ENCODE measurements around the gene TMEM39A.

Gene TMEM39A

DNA sequence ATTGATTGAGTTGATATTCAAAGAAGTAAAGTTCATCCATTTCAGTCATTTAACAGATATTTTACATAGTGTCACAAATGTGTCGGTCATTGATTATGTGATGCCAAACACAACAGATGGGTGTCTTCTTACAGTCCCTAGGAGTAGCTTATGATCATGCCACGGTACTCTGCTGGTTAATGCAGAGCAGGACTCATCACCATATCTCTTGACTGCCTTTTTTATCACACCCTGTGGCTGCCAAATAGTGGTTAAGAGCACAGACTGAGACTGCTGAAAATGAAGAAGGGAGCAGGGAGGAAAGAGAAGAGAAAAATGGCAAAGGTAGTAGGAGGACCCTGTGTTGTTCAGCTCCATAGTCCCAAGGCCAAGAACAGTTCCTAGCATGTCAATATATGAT is 22.1 kb upstream of the TMEM39A start:
- no peak overlapping the region for H3K27ac ChIP-seq
- TF ChIP-seq ZFX (IDR thresholded peaks at IDR 0.05; ENCODE audit: borderline replicate concordance) = no peak
- TF ChIP-seq, protein P1, sequence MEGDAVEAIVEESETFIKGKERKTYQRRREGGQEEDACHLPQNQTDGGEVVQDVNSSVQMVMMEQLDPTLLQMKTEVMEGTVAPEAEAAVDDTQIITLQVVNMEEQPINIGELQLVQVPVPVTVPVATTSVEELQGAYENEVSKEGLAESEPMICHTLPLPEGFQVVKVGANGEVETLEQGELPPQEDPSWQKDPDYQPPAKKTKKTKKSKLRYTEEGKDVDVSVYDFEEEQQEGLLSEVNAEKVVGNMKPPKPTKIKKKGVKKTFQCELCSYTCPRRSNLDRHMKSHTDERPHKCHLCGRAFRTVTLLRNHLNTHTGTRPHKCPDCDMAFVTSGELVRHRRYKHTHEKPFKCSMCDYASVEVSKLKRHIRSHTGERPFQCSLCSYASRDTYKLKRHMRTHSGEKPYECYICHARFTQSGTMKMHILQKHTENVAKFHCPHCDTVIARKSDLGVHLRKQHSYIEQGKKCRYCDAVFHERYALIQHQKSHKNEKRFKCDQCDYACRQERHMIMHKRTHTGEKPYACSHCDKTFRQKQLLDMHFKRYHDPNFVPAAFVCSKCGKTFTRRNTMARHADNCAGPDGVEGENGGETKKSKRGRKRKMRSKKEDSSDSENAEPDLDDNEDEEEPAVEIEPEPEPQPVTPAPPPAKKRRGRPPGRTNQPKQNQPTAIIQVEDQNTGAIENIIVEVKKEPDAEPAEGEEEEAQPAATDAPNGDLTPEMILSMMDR (IDR thresholded peaks at IDR 0.05) = no peak

DNA sequence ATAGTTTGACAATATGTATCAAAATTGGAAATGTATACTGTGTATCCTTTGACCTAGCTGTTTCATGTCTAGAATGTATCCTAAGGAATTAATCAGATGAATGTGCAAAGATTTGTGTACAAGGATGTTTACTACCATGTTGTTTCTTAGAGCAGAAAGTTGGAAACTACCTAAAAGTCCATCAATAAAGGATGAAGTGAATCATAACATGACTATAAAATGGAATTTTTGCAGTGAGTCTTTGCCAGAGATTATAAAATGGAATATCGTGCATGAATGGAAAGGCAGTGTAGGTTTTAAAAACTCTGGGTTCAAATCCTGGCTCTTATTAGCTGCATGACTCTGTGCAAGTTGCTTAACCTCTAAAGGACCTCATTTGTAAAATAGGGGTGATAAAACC is 19.7 kb upstream of the TMEM39A start:
- H3K27ac ChIP-seq = no peak overlapping the region
- TF ChIP-seq, protein P1 (IDR thresholded peaks at IDR 0.05) = no peak
- TF ChIP-seq ZFX (IDR thresholded peaks at IDR 0.05; ENCODE audit: borderline replicate concordance) = no peak

DNA sequence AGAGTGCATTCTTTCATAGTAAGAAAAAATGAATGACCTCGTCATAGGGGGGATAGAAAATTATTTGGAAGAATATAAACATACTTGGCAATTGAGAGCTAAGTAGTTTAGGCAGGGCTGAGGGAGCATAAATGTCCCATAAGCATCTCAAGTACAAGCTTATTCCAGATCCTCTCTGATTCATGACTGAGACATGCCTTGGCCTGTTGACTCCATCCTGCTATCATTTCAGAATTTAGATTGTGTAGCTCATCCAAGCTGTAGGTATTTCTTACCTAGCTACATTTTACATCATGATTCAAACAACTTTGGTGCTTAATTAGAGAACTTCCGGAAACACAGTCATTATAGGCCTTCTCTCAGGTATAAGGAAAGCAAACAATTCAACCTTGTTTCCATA is 17.7 kb upstream of the TMEM39A start:
- TF ChIP-seq, protein P1 (IDR thresholded peaks at IDR 0.05) = no peak
- no peak for TF ChIP-seq ZFX (IDR thresholded peaks at IDR 0.05; ENCODE audit: borderline replicate concordance)
- no peak overlapping the region for H3K27ac ChIP-seq

DNA sequence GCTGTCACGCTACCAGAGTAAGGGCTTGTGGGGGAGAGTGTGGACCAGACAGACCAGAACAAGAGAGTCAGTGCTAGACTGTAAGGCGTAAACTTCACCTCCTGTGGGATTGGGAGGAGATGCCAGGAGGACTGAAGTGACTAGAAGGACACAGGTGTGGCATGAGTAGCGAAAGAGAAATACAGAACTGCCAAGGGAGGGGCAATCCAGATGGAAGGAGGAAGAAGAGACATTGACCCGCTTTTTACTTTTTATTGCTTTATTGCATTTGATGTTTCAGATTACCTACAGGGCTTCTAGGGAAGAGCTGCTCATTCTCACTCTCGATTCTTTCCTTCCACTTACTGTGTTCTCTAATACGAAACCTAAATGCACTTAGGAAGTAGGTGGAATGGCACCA is 7.5 kb upstream of the TMEM39A start:
- H3K27ac ChIP-seq = no peak overlapping the region
- TF ChIP-seq ZFX (IDR thresholded peaks at IDR 0.05; ENCODE audit: borderline replicate concordance) = no peak
- TF ChIP-seq, protein P1 (IDR thresholded peaks at IDR 0.05) = no peak

DNA sequence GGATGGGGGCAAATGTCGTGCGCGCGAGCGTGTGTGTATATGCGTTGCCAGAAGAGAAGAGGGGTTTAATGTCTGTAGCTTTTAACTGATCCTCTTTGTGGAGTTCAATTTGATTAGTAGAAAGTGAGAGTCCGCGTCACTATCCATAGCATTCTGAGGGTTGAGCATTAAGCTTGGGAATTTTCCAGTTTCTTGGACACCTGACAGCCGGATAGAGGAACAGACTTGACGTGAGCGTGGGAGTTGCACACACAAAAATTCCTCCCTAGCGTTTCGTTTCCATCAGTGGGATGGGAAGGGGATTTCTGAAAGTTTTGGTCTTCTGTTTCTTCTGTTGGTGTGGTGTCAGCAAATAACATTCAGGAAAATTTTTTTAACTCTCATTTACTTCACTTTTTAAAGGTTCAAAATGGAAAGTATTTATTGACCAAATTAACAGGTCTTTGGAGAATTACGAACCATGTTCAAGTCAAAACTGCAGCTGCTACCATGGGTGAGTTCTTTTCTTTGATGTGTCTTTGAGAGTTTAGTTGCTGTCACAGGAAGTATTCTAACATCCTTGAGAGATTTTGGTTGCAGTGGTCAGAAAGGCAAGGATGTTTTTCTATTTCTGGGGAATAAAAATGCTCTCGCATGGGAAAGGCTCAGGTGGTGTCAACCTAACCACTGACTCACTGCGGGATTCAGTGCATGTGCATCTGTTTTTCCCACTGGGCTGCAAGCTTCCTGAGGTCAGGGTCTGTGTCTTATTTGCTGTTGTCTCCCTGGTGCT is 6.2 kb upstream of the TMEM39A start:
- H3K27ac ChIP-seq = peak overlapping the region; percentile 52
- TF ChIP-seq, protein P1 (IDR thresholded peaks at IDR 0.05) = no peak
- no peak for TF ChIP-seq ZFX (IDR thresholded peaks at IDR 0.05; ENCODE audit: borderline replicate concordance)

DNA sequence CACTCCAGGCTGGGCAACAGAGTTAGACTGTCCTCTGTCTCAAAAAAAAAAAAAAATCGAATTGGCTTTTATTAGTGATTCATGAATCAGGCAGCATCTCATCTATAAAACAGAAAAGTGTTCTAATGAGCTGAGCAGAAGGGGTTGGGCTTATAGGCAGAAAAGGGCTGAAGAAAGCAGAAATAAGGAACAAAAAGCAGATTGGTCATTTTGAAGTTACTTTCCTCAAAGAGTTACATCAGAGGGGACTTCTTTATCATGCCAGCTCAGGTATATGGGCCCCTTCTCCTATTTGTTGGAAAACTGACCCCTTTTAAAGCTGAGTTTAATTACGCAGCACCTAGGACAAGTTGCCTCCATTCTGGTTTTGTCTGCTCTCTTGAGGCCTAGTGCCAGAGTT is 4.6 kb upstream of the TMEM39A start:
- peak overlapping the region; percentile 52; the same call in 1 of the 2 replicates for H3K27ac ChIP-seq
- TF ChIP-seq, protein P1 (IDR thresholded peaks at IDR 0.05) = no peak
- TF ChIP-seq ZFX (IDR thresholded peaks at IDR 0.05; ENCODE audit: borderline replicate concordance) = no peak

DNA sequence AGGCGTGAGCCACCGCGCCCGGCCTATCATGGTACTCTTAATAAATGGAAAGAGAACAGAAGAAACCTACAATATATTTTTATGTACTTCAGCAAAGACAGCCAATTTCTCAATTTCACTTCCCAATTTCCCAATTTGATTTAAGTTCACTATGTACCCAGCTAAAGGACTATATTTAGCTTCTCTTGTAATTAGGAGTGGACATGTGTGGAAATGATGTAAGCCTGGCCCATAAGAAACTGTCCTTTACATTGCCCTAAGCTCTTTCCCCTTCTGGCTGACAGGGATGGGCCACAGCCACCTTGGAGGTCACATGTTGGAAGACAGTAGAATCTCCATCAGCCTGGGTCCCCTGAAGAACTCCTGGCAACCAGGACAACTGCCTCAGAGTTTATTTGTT is 6.2 kb downstream of the TMEM39A start:
- H3K27ac ChIP-seq = no peak overlapping the region
- TF ChIP-seq, protein P1 (IDR thresholded peaks at IDR 0.05) = no peak
- TF ChIP-seq ZFX (IDR thresholded peaks at IDR 0.05; ENCODE audit: borderline replicate concordance) = no peak

Measured in 22Rv1 (cell line).